ENCODE results near the gene PSMA5.

- TF ChIP-seq, protein P1, sequence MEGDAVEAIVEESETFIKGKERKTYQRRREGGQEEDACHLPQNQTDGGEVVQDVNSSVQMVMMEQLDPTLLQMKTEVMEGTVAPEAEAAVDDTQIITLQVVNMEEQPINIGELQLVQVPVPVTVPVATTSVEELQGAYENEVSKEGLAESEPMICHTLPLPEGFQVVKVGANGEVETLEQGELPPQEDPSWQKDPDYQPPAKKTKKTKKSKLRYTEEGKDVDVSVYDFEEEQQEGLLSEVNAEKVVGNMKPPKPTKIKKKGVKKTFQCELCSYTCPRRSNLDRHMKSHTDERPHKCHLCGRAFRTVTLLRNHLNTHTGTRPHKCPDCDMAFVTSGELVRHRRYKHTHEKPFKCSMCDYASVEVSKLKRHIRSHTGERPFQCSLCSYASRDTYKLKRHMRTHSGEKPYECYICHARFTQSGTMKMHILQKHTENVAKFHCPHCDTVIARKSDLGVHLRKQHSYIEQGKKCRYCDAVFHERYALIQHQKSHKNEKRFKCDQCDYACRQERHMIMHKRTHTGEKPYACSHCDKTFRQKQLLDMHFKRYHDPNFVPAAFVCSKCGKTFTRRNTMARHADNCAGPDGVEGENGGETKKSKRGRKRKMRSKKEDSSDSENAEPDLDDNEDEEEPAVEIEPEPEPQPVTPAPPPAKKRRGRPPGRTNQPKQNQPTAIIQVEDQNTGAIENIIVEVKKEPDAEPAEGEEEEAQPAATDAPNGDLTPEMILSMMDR (IDR thresholded peaks at IDR 0.05 in 8 of 11, conservative IDR thresholded peaks at IDR 0.05 in 3 of 11): no peak
- no peak for TF ChIP-seq POLR2AphosphoS5 (IDR thresholded peaks at IDR 0.05)
- no peak for TF ChIP-seq POLR2A (IDR thresholded peaks at IDR 0.05)
These were observed 74.8 kb downstream of the PSMA5 start for GRCh38 chr1:109351457-109351856.
